DOHH2 (cell line): ENCODE measurements around the gene APEH.

Experiments used
- H3F3A ChIP-seq: fragments of 200-600 bp; sonication (generic), shearing (Covaris generic); 2 replicates; pipeline ENCODE4 v1.6.0; 2016; ENCODE audit warnings: antibody characterized with exemption, mild to moderate bottlenecking; ENCODE audit not compliant: control insufficient read depth, insufficient read depth
- H3K27ac ChIP-seq: fragments of 200-600 bp; sonication (generic); 2 replicates; pipeline ENCODE4 v1.5.1; 2014; ENCODE audit warnings: low read depth, mild to moderate bottlenecking, low read length, moderate library complexity
- H3K27me3 ChIP-seq: fragments of 200-600 bp; sonication (generic); 2 replicates; pipeline ENCODE4 v1.6.1; 2014; ENCODE audit warnings: mild to moderate bottlenecking, low read length, mixed read lengths; ENCODE audit not compliant: control insufficient read depth
- H3K36me3 ChIP-seq: fragments of 200-600 bp; sonication (generic); 2 replicates; pipeline ENCODE4 v1.6.1; 2014; ENCODE audit warnings: mild to moderate bottlenecking, low read length, moderate library complexity, mixed read lengths; ENCODE audit not compliant: control insufficient read depth
- H3K4me1 ChIP-seq: fragments of 200-600 bp; sonication (generic); 2 replicates; pipeline ENCODE4 v1.6.1; 2014; ENCODE audit warnings: mild to moderate bottlenecking, low read length, mixed read lengths; ENCODE audit not compliant: control insufficient read depth
- H3K4me2 ChIP-seq: fragments of 200-600 bp; sonication (generic); 2 replicates; pipeline ENCODE4 v1.6.0; 2014; ENCODE audit warnings: mild to moderate bottlenecking, low read length, moderate library complexity
- H3K4me3 ChIP-seq: fragments of 200-600 bp; sonication (generic); 2 replicates; pipeline ENCODE4 v1.5.1; 2014; ENCODE audit warnings: mild to moderate bottlenecking, low read length, mixed read lengths
- H3K79me2 ChIP-seq: fragments of 200-600 bp; sonication (generic); 2 replicates; pipeline ENCODE4 v1.6.1; 2014; ENCODE audit warnings: mild to moderate bottlenecking, low read length, mixed read lengths; ENCODE audit not compliant: control insufficient read depth
- H3K9me2 ChIP-seq: fragments of 200-600 bp; sonication (generic); replicated peaks from 2 replicates; pipeline ENCODE4 v1.6.1; 2014; ENCODE audit warnings: mild to moderate bottlenecking, low read length, mixed read lengths; ENCODE audit not compliant: control insufficient read depth
- H3K9me3 ChIP-seq: fragments of 200-600 bp; sonication (generic); 2 replicates; pipeline ENCODE4 v1.6.1; 2014; ENCODE audit warnings: antibody characterized with exemption, low read length, mixed read lengths; ENCODE audit not compliant: control insufficient read depth, insufficient read depth
- H4K20me1 ChIP-seq: fragments of 200-600 bp; sonication (generic); 2 replicates; pipeline ENCODE4 v1.6.0; 2014; ENCODE audit warnings: low read depth, mild to moderate bottlenecking, antibody characterized with exemption, low read length, moderate library complexity; ENCODE audit not compliant: control insufficient read depth, insufficient read depth
- EZH2phosphoT487 ChIP-seq: fragments of 200-600 bp; sonication (generic); IDR thresholded peaks from 2 replicates; pipeline ENCODE4 v1.6.1; 2017; ENCODE audit warnings: borderline replicate concordance, mild to moderate bottlenecking, antibody characterized with exemption, low read length, moderate library complexity, mixed read lengths
- TF ChIP-seq, protein P1 (sequence below): fragments of 200-600 bp; sonication (generic); IDR thresholded peaks from one replicate; pipeline ENCODE4 v1.5.1; 2014; ENCODE audit warnings: antibody characterized with exemption, mild to moderate bottlenecking, low read depth, low read length; ENCODE audit not compliant: poor library complexity, severe bottlenecking

The APEH gene

GRCh38 chr3:49626796-49627195 is 47.4 kb upstream of the APEH start:
- no peaks in the 10 kb centered on the region for H3K9me2 ChIP-seq
- H3K27ac ChIP-seq = no peak overlapping the region
- no peaks in the 10 kb centered on the region for H3K79me2 ChIP-seq
- H3K4me3 ChIP-seq = no peak overlapping the region
- no peaks in the 10 kb centered on the region for H3K4me1 ChIP-seq
- peaks cover 11% of the 10 kb centered on the region; the same call in 1 of the 2 replicates for H3K27me3 ChIP-seq
- peaks cover 1% of the 10 kb centered on the region for H3K9me3 ChIP-seq
- H3K36me3 ChIP-seq = no peaks in the 10 kb centered on the region
- TF ChIP-seq EZH2phosphoT487 = no peak
- TF ChIP-seq, protein P1, sequence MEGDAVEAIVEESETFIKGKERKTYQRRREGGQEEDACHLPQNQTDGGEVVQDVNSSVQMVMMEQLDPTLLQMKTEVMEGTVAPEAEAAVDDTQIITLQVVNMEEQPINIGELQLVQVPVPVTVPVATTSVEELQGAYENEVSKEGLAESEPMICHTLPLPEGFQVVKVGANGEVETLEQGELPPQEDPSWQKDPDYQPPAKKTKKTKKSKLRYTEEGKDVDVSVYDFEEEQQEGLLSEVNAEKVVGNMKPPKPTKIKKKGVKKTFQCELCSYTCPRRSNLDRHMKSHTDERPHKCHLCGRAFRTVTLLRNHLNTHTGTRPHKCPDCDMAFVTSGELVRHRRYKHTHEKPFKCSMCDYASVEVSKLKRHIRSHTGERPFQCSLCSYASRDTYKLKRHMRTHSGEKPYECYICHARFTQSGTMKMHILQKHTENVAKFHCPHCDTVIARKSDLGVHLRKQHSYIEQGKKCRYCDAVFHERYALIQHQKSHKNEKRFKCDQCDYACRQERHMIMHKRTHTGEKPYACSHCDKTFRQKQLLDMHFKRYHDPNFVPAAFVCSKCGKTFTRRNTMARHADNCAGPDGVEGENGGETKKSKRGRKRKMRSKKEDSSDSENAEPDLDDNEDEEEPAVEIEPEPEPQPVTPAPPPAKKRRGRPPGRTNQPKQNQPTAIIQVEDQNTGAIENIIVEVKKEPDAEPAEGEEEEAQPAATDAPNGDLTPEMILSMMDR = no peak
- H3K4me2 ChIP-seq = no peak overlapping the region
- no peaks in the 10 kb centered on the region for H3F3A ChIP-seq
- no peaks in the 10 kb centered on the region for H4K20me1 ChIP-seq

GRCh38 chr3:49627634-49628033 is 46.5 kb upstream of the APEH start:
- Histone ChIP-seq H3K9me2 (no peaks in the 10 kb centered on the region), H3K9me3 (peaks cover 4% of the 10 kb centered on the region), H3K27ac (no peak overlapping the region), H3K4me2 (no peak overlapping the region), H3K4me1 (no peaks in the 10 kb centered on the region), H3K4me3 (no peak overlapping the region), H3F3A (no peaks in the 10 kb centered on the region), H4K20me1 (no peaks in the 10 kb centered on the region), H3K36me3 (no peaks in the 10 kb centered on the region), H3K27me3 (peaks cover 5% of the 10 kb centered on the region; the same call in 1 of the 2 replicates), H3K79me2 (no peaks in the 10 kb centered on the region)
- TF ChIP-seq, protein P1 = no peak
- TF ChIP-seq EZH2phosphoT487 = no peak

DNA sequence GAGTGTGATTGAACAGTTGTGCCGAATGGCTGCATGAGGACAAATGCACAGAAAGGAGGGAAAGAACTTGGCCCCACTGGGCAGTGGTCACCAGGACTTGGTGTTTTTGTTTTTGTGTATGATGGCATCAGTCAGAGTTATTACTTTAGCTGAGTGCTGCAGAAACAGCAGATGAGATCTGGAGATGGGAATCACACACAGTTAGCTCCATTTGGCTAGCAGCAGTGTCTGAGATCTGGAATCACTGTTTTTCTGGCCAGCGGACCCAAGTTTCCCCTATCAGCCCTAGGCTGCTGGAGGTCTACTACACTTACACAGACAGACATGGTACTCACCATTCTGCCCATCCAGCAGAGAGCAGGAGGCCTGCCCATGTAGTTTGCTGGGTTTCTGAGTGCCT is 45.9 kb upstream of the APEH start:
- H3K4me2 ChIP-seq = no peak overlapping the region
- H3K27ac ChIP-seq = no peak overlapping the region
- no peaks in the 10 kb centered on the region for H3K79me2 ChIP-seq
- H3K4me3 ChIP-seq = no peak overlapping the region
- no peaks in the 10 kb centered on the region for H3F3A ChIP-seq
- H3K36me3 ChIP-seq = no peaks in the 10 kb centered on the region
- H3K9me3 ChIP-seq = peaks cover 4% of the 10 kb centered on the region
- H3K4me1 ChIP-seq = no peaks in the 10 kb centered on the region
- H3K9me2 ChIP-seq = no peaks in the 10 kb centered on the region
- TF ChIP-seq, protein P1 = no peak
- no peak for TF ChIP-seq EZH2phosphoT487
- H4K20me1 ChIP-seq = no peaks in the 10 kb centered on the region
- H3K27me3 ChIP-seq = peaks cover 5% of the 10 kb centered on the region; the same call in 1 of the 2 replicates

- Histone ChIP-seq H3K36me3 (no peaks in the 10 kb centered on the region), H3K27me3 (peaks cover 5% of the 10 kb centered on the region; the same call in 1 of the 2 replicates), H3F3A (no peaks in the 10 kb centered on the region), H3K9me3 (peaks cover 4% of the 10 kb centered on the region), H4K20me1 (no peaks in the 10 kb centered on the region), H3K4me3 (no peak overlapping the region), H3K79me2 (no peaks in the 10 kb centered on the region), H3K27ac (no peak overlapping the region), H3K9me2 (no peaks in the 10 kb centered on the region), H3K4me1 (no peaks in the 10 kb centered on the region), H3K4me2 (no peak overlapping the region)
- TF ChIP-seq EZH2phosphoT487 = no peak
- TF ChIP-seq, protein P1 = no peak
These were observed 44.7 kb upstream of the APEH start for GRCh38 chr3:49629451-49629850.
